Transverse colon (tissue), 4 donors: Measurements from ENCODE around the gene WDR86. TPM values are rescaled to one million over a fixed set of nuclear protein-coding genes. Genes with fewer than 3 reads are reported as not detected.

ENCODE experiments used
- DNase-seq: peaks from one replicate; pipeline ENCODE4 v3.0.0-alpha.2; 2019
- H3K27ac ChIP-seq, 4 donors: fragments of 200-600 bp; sonication (generic); 2 replicates each; pipeline ENCODE4 v1.5.1; 2016 to 2018; ENCODE audit warnings: inconsistent platforms in 4 of 4
- H3K27me3 ChIP-seq: fragments of 200-600 bp; sonication (generic); 2 replicates; pipeline ENCODE4 v1.5.1; 2017; ENCODE audit warnings: inconsistent platforms
- H3K36me3 ChIP-seq, 4 donors: fragments of 200-600 bp; sonication (generic); 2 replicates each; pipeline ENCODE4 v1.5.1; 2017 to 2019; ENCODE audit warnings: inconsistent platforms in 4 of 4
- H3K4me1 ChIP-seq, 4 donors: fragments of 200-600 bp; sonication (generic); 2 replicates each; pipeline ENCODE4 v1.5.1; 2017 to 2020; ENCODE audit warnings: inconsistent platforms in 4 of 4
- H3K4me3 ChIP-seq, 4 donors: fragments of 200-600 bp; sonication (generic); 1 replicate in 1 of 4; 2 replicates in 3 of 4; pipeline versions ENCODE4 v1.5.1 to v1.6.1; 2017 to 2019; ENCODE audit warnings: inconsistent platforms in 4 of 4
- H3K9me3 ChIP-seq, 2 donors: fragments of 200-600 bp; sonication (generic); 2 replicates each; pipeline ENCODE4 v1.5.1; 2017 to 2019; ENCODE audit warnings: inconsistent platforms in 2 of 2
- EP300 ChIP-seq: sonication (generic); formaldehyde crosslinking; IDR thresholded peaks from one replicate; pipeline ENCODE4 v1.6.1; 2017; ENCODE audit warnings: antibody characterized with exemption, low read depth
- POLR2A ChIP-seq: fragments of 450-650 bp; IDR thresholded peaks from one replicate; pipeline ENCODE4 v1.6.1; 2016; ENCODE audit warnings: antibody characterized with exemption, mild to moderate bottlenecking, moderate library complexity
- POLR2AphosphoS5 ChIP-seq, 3 donors: sonication (generic); formaldehyde crosslinking; IDR thresholded peaks; one replicate each; pipeline ENCODE4 v1.6.1; 2016; ENCODE audit warnings: antibody characterized with exemption in 3 of 3
- WGBS, 2 donors: methylation state at CpG; one replicate each; pipeline ENCODE4 v1.1.5; 2018; ENCODE audit warnings: low coverage in 1 of 2; 5-methylcytosine and 5-hydroxymethylcytosine counted together
- in situ Hi-C, 4 donors: fragments of 200-750 bp; cut with MboI; loops; one replicate each; pipeline versions ENCODE4 v1.15.0 to v1.15.1; 2017; ENCODE audit warnings: low sequenced_read_pairs in 3 of 4, low pct_ligation_motif_present in 1 of 4, low pct_unique_long_range_greater_than_20kb in 1 of 4
- intact Hi-C: fragments of 100-400 bp; cut with DNase I; formaldehyde crosslinking; loops from one replicate; pipeline ENCODE4 v1.15.1; 2023; ENCODE audit warnings: low total_unique reads
- total RNA-seq, 4 donors: library from RNA; depleted of rRNA; stranded (reverse); fragments of >200 nt; gene quantifications; one replicate each; pipeline ENCODE4 v1.1.0, GENCODE V29; 2016
- TF ChIP-seq, protein P1 (sequence below), 5 experiments: fragments of 200-600 bp in 3 of 5; fragments of 450-650 bp in 2 of 5; sonication (generic) in 3 of 5; IDR thresholded peaks; 1 replicate in 2 of 5; 2 replicates in 3 of 5; pipeline ENCODE4 v1.5.1; 2016 to 2017; ENCODE audit warnings: antibody characterized with exemption in 5 of 5, inconsistent platforms in 3 of 5, mild to moderate bottlenecking in 2 of 5, moderate library complexity in 1 of 5

The WDR86 gene
- total RNA-seq, 4 donors from 2014 or later: 2.8 to 33.3 (median 7.1) TPM

DNA sequence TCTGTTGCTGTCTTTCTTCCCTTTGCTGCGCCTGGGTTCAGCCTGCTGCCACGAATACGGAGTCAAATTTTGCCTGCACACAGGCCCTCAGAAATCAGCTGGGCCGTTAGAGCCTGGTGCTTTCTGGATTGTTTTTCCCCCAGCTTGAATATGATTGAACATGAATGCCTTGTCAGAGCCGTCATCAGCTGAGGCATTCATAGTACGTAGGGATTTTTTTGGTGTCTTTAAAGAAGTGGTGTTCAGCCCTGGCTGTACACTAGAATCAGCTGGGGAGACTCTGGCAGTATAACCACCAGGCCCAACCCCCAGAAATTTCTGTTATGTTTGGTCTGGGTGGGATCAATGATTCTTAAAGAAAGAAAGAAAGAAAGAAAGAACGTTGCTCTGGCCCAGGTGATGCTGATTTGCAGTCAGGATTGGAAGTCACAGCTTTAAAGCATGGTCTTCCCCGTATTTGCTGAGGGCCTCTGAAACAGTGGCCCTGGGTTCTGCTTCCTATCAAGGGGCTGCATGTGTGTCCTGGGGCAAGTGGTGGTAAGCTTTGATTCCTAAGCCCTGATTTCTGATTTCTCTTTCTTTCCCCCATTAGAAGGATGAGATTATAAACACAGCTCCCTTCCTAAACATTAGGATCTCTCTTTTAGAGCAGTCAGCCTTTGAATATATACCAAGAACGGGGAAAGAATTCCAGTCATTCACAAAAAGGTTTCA is 43.5 kb downstream of the WDR86 start:
- Histone ChIP-seq H3K9me3 (no peaks in the 10 kb centered on the region), H3K4me1 (peaks cover 0 to 24% (median 6%) of the 10 kb centered on the region in 4 donors), H3K4me3 (no peak overlapping the region), H3K27ac (peak overlapping the region; percentile 43 to 72 (median 61)), H3K27me3 (no peaks in the 10 kb centered on the region), H3K36me3 (peaks cover 0 to 34% (median 3%) of the 10 kb centered on the region in 4 donors)
- 74 to 81% methylated on average over 3 to 9 of the region's 9 CpGs for WGBS, 2 donors
- intact Hi-C loops (loop anchor here (5.0 kb wide), 1 partner anchor 81 kb away; no protein-coding TSS in a partner anchor), in situ Hi-C loops (loop anchor here in 3 of 4 donors (5.0 to 25.0 kb wide), 3 partner anchors 78 to 396 kb away; partner anchors contain the start of gene CRYGN (in 1 of the 3))
- no peak for DNase-seq
- no peak for TF ChIP-seq POLR2A
- TF ChIP-seq POLR2AphosphoS5 (IDR thresholded peaks at IDR 0.05): no peak

DNA sequence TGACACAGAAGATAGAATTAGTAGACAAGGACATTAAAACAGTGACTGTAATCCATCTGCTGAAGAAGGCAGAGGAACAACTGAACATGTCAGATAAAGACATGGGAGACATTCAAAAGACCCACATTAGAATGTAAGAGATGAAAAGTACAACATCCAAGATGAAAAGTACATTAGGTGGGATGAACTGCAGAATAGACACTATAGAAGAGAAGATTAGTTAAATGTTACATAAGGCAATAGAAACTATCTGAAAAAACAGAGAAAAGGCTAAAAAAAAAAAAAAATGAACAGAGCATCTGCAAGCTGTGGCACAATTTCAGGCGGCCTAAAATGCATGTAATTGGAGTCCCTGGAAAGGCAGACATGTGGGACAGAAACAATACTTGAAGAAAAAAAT is 46.7 kb downstream of the WDR86 start:
- H3K4me3 ChIP-seq: no peak overlapping the region
- TF ChIP-seq EP300 (no peak), POLR2AphosphoS5 (IDR thresholded peaks at IDR 0.05) (no peak), POLR2A (no peak)
- TF ChIP-seq, protein P1, sequence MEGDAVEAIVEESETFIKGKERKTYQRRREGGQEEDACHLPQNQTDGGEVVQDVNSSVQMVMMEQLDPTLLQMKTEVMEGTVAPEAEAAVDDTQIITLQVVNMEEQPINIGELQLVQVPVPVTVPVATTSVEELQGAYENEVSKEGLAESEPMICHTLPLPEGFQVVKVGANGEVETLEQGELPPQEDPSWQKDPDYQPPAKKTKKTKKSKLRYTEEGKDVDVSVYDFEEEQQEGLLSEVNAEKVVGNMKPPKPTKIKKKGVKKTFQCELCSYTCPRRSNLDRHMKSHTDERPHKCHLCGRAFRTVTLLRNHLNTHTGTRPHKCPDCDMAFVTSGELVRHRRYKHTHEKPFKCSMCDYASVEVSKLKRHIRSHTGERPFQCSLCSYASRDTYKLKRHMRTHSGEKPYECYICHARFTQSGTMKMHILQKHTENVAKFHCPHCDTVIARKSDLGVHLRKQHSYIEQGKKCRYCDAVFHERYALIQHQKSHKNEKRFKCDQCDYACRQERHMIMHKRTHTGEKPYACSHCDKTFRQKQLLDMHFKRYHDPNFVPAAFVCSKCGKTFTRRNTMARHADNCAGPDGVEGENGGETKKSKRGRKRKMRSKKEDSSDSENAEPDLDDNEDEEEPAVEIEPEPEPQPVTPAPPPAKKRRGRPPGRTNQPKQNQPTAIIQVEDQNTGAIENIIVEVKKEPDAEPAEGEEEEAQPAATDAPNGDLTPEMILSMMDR (IDR thresholded peaks at IDR 0.05): no peak
- H3K36me3 ChIP-seq: peaks cover 0 to 45% (median 14%) of the 10 kb centered on the region in 4 donors
- H3K27me3 ChIP-seq: no peaks in the 10 kb centered on the region
- WGBS, 2 donors: 70 to 97% methylated on average over 1 of the region's 1 CpG
- DNase-seq: no peak
- in situ Hi-C loops: loop anchor here in 3 of 4 donors (10.0 to 25.0 kb wide), 2 partner anchors 82 to 399 kb away; partner anchors contain the start of gene CRYGN (in 1 of the 3)
- no peak overlapping the region for H3K27ac ChIP-seq
- peaks cover 0 to 20% (median 5%) of the 10 kb centered on the region in 4 donors for H3K4me1 ChIP-seq
- H3K9me3 ChIP-seq: no peaks in the 10 kb centered on the region
- intact Hi-C loops: loop anchor here (5.0 kb wide), 1 partner anchor 1344 kb away; no protein-coding TSS in a partner anchor

DNA sequence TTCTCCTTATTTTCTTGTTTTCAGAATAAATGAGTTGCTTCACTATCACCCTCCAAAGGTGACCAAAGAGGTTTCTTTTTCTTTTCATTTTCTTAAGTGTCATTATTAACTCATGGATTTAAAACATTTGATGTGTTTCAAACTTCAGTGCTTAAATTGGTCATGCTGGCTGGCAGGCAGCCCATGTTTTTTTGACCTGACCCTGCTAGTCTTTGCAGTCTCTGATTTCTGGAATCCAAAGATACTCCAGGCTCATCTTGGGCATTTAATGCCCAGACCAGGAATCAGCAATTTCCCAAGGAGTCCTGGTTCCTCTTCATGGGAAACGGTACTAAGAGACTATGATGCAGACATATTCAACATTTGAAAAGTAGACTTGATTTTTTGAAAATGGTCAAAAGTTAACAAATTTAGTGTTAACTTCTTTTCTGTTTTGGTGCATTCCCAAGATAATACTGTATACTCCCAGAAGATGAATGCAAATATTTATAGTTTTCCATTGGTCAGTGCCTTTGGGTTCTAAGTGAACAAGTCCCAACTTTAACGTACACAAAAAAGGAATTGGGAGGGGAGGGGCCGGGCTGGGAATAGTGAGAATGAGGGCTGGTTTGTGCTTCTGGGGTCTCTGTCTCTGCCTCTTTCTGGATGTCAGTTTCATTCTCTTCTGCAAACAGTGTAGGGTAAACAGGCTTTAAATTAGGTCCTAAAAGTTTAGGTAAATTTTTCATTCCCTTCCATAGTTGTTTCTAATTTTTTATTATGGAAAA is 48.5 kb downstream of the WDR86 start:
- H3K27ac ChIP-seq: no peak overlapping the region
- WGBS, 2 donors: 84 to 90% methylated on average over 3 of the region's 3 CpGs
- H3K4me3 ChIP-seq: no peak overlapping the region
- in situ Hi-C loops (loop anchor here in 3 of 4 donors (10.0 to 25.0 kb wide), 2 partner anchors 83 to 401 kb away; partner anchors contain the start of gene CRYGN (in 1 of the 3)), intact Hi-C loops (loop anchor here (5.0 kb wide), 1 partner anchor 1346 kb away; no protein-coding TSS in a partner anchor)
- DNase-seq: no peak
- H3K27me3 ChIP-seq: no peaks in the 10 kb centered on the region
- peaks cover 0 to 60% (median 23%) of the 10 kb centered on the region in 4 donors for H3K36me3 ChIP-seq
- peaks cover 0 to 3% (median 0%) of the 10 kb centered on the region in 4 donors for H3K4me1 ChIP-seq
- no peak for TF ChIP-seq POLR2AphosphoS5 (IDR thresholded peaks at IDR 0.05)
- TF ChIP-seq POLR2A: no peak
- TF ChIP-seq, protein P1 (IDR thresholded peaks at IDR 0.05): no peak
- no peak for TF ChIP-seq EP300
- H3K9me3 ChIP-seq: no peaks in the 10 kb centered on the region

- Histone ChIP-seq H3K9me3 (no peaks in the 10 kb centered on the region), H3K27ac (peak overlapping the region in 3 of 4 donors; percentile 10 to 23 (median 23)), H3K4me1 (peaks cover 6 to 32% (median 10%) of the 10 kb centered on the region in 4 donors), H3K4me3 (no peak overlapping the region), H3K27me3 (no peaks in the 10 kb centered on the region), H3K36me3 (peaks cover 0 to 53% (median 23%) of the 10 kb centered on the region in 4 donors)
- 77 to 83% methylated on average over 5 of the region's 5 CpGs for WGBS, 2 donors
- TF ChIP-seq POLR2A (no peak), POLR2AphosphoS5 (IDR thresholded peaks at IDR 0.05) (no peak), EP300 (no peak)
- TF ChIP-seq, protein P1 (IDR thresholded peaks at IDR 0.05): no peak
- no peak for DNase-seq
- intact Hi-C loops: no loop called here
- in situ Hi-C loops: loop anchor here in 3 of 4 donors (5.0 to 25.0 kb wide), 2 partner anchors 35 to 410 kb away; no protein-coding TSS in a partner anchor
Measured at GRCh38 chr7:151352512-151352911, 57.3 kb downstream of the WDR86 start.
